OCI-LY3 (cell line): ENCODE results near the gene EXOSC7.

ENCODE experiments used
- CTCF ChIP-seq: fragments of 200-600, 300-600 bp; sonication (generic); IDR thresholded peaks from 2 replicates; pipeline ENCODE4 v1.5.1; 2014; ENCODE audit warnings: antibody characterized with exemption, low read length, low read depth
- EZH2phosphoT487 ChIP-seq: fragments of 200-600 bp; shearing (Covaris generic); IDR thresholded peaks from 2 replicates; pipeline ENCODE4 v1.6.1; 2018; ENCODE audit warnings: antibody characterized with exemption, mixed run types, low read depth

- TF ChIP-seq CTCF, result no peak
- TF ChIP-seq EZH2phosphoT487, result no peak
Observed at GRCh38 chr3:45057557-45057956, 81.5 kb downstream of the EXOSC7 start.
